PC-3 (cell line): Measurements from ENCODE around the gene RIPOR2.

Experiments
- CTCF ChIP-seq: fragments of 300-600 bp; sonication (generic); conservative IDR thresholded peaks from 2 replicates; pipeline ENCODE4 v1.5.1; 2017; ENCODE audit warnings: antibody characterized with exemption, low read depth, mild to moderate bottlenecking, low read length
- EZH2 ChIP-seq: fragments of 300-600 bp; sonication (generic); IDR thresholded peaks from one replicate; pipeline ENCODE4 v1.6.1; 2017; ENCODE audit warnings: antibody characterized with exemption, mild to moderate bottlenecking, low read length; ENCODE audit not compliant: unreplicated experiment

DNA sequence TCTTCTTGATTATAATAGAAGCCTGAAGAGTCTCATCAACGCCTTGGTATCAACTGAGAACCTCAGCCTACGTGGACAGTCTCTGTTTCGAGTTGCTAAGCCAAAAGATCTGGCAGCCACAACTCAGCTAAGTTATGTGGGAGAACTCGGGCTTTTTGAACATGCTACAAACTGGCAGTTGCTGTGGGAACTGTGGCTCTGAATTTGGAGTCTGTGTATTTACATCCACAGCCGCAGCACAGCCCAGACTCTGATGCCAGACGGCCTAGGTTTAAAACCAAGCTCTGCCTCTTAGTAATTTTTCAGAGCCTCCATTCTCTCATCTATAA lies 35.8 kb downstream of the RIPOR2 start:
- TF ChIP-seq CTCF (no peak), EZH2 (no peak)
